DMS79 treated with DMSO at 0.1 percent for 48 hours (cell line): ENCODE results near the gene FIGLA.

ENCODE experiments used
- DNase-seq: peaks from one replicate; lab custom pipeline; 2025; lab: John Stamatoyannopoulos, UW

Gene FIGLA

GRCh38 chr2:70775141-70775540 lies 15.3 kb downstream of the FIGLA start:
- no peak for DNase-seq

DNA sequence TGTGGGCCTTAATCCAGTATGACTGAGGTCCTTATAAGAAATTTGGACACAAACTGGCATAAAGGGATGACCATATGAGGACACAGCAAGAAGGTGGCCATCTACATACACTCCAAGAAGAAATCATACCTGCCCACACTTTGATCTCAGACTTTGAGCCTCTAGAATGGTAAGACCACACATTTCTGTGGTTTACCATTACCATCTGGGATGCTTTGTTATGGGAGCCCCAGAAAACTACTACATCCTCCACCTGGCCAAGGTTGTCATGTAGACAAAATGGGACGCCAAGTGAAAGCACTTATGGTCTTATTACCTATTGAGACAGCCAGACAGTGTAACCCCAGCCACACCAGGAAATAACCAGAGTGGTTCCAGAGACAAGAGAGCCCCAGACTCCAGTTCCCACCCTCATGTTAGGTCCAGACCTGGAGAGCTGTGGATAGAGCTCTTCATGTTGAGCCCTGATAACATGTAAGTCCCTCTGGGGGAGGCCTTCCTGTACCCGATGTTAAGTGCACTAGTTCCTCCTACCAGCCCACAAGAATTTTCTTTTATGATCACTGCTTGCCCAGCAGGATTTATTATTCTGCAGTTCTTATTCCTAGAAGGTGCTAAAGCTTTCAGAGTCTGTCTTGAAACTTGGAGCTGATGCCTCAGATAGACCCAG lies 17.8 kb downstream of the FIGLA start:
- DNase-seq, result no peak

GRCh38 chr2:70771446-70771845 lies 19.0 kb downstream of the FIGLA start:
- no peak for DNase-seq

GRCh38 chr2:70769450-70769849 lies 21.0 kb downstream of the FIGLA start:
- no peak for DNase-seq

DNA sequence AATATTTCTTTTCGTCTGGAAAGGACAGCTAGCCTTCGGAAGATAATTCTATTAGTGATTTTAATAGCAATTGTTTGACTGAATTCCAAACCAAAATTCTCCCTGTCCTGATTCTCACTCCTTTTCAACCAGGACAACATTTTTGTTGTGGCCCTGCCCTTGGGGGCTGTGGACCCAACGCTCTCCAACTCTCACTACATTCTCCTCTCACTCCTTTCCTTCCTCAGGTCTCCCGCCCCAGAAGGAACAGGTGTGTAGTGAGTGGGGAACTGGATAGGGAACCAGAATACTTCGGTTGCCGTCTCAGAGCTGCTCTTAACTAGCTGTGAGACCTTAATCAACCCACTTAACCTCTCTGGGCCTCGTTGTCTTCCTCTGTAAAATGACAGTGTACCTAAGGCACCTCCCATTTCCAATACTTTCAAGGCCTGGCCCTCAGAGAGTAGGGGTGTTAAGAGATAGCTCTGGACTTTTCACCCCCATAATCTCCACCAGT lies 21.8 kb downstream of the FIGLA start:
- DNase-seq, result no peak

GRCh38 chr2:70767699-70768589 lies 22.5 kb downstream of the FIGLA start, which contains the start of gene ADD2:
ADD2 (minus strand) TSS chr2:70768200; CDS start chr2:70706408, 61,792 bp downstream.
- peak; percentile 55 for DNase-seq

DNA sequence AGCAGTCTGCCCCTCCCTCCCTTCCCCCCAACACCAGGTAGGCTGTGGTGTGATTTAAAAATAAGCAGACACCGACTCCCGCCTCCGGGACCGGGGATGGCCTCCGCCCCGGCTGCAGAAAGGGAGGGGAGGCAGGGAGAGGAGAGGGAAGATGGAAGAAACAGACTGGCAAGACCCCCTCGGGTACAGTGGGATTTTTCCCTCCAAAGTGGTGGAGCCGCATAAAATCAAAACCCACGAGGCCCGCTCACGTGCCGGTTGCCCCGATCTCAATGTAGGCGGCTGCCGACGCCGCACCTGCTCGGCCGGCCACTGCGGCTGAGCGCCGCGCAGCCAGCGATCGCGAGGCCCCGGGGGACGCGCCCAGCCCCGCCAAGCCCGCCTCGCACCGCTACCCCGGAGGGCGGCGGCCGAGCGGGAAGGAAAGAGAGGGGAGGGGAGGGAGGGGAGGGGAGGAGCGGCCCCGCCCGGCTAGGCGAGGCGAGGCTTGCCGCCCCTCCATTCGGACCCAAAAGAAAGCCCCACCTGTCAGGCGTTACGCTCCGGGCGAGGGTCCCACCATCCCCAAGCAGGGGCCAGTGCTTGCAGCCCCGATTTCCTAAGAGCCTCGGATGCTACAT lies 23.3 kb downstream of the FIGLA start:
- DNase-seq, result peak; percentile 54

DNA sequence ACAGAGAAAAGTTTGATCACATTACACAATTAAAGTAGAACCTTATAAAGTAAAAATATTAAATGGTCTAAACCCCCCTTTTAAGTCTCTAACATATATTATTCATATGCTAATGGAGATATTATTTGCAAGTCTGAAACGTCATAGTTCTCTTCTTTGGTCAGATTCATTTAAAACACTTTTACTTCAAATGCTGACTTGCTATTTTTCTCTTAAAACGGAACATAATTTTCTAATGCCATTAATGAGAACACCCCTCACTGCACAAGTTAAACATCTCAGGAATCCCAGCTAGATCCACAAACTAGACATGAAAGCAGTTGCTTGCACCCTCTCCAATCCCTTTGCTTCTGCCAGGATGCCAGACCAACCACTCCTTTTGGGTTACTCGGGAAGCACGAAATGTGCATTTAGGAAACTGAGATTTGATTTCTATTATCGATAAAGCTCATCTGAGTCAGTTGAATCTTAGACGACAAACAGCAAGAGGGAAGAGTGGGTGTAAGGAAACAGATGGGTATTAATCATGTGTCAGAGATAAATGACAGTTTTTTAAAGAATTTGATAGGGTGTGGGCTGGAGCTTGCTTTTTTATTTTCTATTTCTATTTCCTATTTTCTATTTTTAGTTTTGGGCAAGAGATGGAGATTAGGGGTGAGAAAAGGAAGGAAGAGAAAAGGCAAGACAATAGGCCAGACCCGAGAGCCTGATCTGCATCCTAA lies 23.9 kb downstream of the FIGLA start:
- peak; percentile 44 for DNase-seq

DNA sequence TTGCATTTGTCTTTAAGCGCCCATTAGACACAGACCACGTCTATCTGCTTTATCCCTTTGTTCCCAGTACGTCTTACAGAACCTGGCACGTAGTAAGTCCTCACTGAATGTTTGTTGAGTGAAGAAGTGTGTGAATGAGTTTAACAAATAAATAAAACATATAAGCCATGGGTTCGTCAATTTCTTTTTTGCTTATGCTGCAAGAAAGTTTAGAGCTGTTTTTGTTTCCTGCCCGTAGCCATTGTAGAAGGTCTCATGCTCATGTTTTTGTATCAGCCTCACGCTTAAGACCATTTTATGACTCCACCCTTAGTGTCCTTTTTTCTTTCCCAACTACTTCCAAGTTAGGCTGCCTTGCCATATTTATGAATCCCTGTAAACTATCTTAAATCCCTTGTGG lies 24.9 kb downstream of the FIGLA start:
- no peak for DNase-seq

DNA sequence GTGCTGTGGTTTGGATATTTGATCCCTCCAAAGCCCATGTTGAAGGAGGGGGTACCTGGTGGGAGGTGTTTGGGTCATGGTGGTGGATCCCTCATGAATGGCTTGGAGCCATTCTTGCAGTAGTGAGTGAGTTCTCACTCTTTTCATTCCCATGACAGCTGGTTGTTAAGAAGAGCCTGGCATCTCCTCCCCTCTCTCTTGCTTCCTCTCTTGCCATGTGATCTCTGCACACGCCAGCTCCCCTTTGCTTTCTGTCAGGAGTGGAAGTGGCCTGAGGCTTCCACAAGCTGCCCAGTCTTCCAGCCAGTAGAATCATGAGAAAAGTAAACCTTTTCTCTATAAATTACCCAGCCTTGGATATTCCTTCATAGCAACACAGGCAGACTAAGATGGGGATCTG lies 31.0 kb downstream of the FIGLA start:
- no peak for DNase-seq

- DNase-seq, result no peak
Measured at GRCh38 chr2:70757966-70758365, 32.5 kb downstream of the FIGLA start.

GRCh38 chr2:70757360-70757759 lies 33.1 kb downstream of the FIGLA start:
- DNase-seq, result no peak

DNA sequence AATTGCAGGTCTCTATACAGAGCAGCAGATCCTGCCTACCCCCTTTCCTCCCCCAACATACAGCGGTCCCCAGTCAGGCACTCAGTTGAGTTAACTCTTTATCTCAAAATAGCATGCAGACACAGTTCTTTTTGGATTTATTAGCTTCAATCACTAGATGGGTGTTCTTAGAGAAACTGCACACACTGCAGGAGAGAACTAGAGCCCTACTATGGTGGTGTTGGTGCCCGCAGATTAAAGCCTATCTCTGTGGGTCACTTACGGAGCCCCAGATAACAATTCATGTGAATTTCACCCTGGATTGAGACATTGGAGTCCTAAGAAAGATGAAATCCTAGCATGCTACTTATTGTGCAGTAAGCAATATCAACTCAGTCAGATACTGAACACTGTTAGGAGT lies 34.3 kb downstream of the FIGLA start:
- DNase-seq, result no peak

GRCh38 chr2:70753902-70754301 lies 36.5 kb downstream of the FIGLA start:
- peak; percentile 83 for DNase-seq

DNA sequence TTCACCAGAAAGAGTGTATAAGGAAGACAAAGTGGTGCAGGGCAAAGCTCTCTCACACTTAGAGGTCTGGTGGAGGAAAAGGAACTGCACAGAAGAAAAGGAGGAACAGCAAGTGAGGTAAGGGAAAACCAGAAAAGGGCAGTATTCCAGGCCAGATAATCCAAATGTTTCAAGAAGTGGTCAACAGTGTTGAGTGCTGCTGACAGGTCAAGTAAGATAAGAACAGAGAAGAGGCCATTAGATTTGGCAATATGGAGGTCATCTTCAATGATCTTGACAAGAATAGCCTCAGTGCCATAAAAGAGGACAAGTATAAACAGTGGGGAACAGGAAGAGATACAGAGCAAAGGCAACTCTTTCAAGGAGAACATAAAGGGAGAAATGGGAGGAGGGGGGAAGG lies 37.4 kb downstream of the FIGLA start:
- DNase-seq, result no peak

GRCh38 chr2:70752396-70752795 lies 38.0 kb downstream of the FIGLA start:
- no peak for DNase-seq

DNA sequence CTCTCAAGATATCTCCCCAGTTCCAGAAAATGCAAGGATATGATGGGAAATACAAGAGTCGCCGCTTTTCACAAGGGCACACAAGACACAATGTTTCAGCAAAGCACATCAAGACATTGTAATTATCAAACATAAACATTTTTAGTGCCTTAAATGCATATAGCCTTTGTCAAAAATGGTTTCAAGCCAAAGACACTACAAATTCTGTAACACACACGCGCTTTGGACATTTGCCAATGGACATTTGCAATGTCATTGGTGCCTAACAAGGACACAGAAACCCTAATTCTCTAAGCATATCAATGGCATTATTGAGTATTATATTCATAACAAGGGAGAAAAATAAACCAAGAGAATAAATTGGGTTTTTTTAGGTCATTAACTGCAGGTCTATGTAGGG lies 38.6 kb downstream of the FIGLA start:
- DNase-seq, result no peak

GRCh38 chr2:70750320-70750719 lies 40.1 kb downstream of the FIGLA start:
- DNase-seq, result no peak

- peak; percentile 25 for DNase-seq
Measured at GRCh38 chr2:70748002-70748784, 42.2 kb downstream of the FIGLA start.

DNA sequence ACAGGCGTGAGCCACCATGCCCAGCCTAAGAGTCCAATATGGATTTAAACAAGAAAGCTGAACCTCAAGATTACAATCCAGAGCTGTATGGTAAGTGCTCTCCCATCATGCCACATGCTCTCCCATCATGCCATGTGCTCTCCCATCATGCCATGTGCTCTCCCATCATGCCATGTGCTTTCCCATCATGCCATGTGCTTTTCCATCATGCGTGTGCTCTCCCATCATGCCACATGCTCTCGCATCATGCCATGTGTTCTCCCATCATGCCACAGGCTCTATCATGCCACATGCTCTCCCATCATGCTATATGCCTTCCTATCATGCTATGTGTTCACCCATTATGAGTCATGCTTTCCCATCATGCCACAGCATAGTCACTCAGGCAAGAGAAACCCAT lies 43.2 kb downstream of the FIGLA start:
- no peak for DNase-seq
